GM15510 (cell line): ENCODE results near the gene MYH7B.

Experiments used
- POLR2A ChIP-seq: IDR thresholded peaks from 3 replicates; pipeline ENCODE4 v1.6.1; 2011; ENCODE audit warnings: borderline replicate concordance; ENCODE audit not compliant: insufficient read length; ENCODE audit errors: extremely low read depth

MYH7B gene

DNA sequence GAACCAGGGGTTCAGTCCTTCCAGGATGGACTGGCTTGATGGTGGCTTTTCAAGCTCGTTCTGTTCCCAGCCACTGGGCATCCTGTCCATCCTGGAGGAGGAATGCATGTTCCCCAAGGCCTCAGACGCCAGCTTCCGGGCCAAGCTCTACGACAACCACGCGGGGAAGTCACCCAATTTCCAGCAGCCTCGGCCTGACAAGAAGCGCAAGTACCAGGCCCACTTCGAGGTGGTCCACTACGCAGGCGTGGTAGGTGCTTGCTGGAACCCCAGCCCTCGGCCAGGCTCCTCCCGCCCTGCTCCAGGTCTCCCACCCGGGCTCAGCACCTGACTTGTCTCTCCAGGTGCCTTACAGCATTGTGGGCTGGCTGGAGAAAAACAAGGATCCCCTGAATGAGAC lies 34.0 kb downstream of the MYH7B start:
- TF ChIP-seq POLR2A = no peak

DNA sequence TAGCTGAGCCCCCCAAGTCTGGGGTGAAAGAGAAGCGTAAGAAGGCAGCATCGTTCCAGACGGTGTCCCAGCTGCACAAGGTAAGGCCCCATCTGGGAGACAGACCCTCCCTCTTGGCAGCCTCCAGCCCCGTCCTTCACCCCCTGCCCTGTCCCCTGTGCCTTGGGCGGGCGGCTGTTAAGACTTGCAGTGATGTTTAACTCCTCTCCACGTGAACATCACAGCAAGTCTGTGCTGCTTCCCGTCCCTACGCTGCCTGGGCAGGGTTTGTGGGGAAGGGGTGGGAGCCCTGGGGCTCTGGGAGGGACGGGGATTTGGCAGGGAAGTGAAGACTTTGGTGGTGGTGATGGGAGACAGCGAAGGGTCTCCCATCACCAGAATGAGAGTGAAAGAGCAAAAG lies 34.6 kb downstream of the MYH7B start:
- TF ChIP-seq POLR2A = no peak

DNA sequence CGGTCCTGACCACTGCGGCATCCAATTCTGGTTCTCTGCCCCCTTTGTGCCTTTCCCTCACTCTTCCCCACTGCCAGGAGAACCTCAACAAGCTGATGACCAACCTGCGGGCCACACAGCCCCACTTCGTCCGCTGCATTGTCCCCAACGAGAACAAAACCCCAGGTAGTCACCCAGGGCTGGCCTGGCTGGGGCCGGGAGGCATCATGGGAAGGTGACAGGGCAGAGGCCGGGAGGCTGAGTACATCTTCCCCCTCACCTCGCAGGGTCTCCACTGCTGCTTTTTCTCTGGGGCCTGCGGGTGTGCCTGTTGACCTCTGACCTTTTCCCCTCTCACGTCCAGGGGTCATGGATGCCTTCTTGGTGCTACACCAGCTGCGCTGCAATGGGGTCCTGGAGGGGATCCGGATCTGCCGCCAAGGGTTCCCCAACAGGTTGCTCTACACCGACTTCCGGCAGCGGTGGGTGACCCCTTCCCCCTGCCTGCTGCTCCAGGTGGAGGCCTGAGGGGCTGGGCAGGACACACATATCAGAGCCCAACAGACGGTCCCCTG lies 35.1 kb downstream of the MYH7B start:
- TF ChIP-seq POLR2A = no peak

- TF ChIP-seq POLR2A = no peak
Measured at GRCh38 chr20:34992751-34993417, 37.2 kb downstream of the MYH7B start.

DNA sequence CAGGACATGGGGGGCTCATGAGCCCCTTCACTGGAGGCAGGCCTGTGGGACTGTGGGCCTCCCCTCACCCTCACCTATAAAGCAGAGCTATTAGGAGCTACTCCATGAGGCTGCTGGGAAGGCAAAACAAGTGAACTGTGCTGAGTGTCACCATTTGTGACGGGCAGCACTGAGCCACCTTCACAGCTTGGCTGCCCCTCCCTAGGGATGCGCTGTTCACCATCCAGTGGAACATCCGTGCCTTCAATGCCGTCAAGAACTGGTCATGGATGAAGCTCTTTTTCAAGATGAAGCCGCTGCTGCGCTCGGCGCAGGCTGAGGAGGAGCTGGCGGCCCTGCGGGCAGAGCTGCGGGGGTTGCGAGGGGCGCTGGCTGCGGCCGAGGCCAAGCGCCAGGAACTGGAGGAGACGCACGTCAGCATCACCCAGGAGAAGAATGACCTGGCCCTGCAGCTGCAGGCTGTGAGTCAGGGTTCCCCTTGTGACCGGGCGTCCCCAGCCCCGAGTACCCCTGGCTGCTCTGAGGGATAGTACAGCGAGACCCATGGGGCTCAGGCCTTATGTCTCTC lies 38.4 kb downstream of the MYH7B start:
- TF ChIP-seq POLR2A = no peak

- TF ChIP-seq POLR2A = no peak
Measured at GRCh38 chr20:34994509-34995131, 39.0 kb downstream of the MYH7B start.

DNA sequence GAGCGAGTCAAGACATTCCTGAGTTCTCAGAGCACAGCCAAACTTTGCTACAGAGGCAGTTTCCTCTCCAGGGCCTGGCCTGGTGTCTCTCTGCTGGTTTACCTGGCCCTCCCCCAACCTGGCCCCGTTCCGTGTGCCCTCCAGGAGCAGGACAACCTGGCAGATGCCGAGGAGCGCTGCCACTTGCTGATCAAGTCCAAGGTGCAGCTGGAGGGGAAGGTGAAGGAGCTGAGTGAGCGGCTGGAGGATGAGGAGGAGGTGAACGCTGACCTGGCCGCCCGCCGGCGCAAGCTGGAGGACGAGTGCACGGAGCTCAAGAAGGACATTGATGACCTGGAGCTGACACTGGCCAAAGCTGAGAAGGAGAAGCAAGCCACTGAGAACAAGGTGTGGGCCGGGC lies 39.5 kb downstream of the MYH7B start:
- TF ChIP-seq POLR2A = no peak

- no peak for TF ChIP-seq POLR2A
Measured at GRCh38 chr20:34995696-34996095, 40.0 kb downstream of the MYH7B start.

GRCh38 chr20:34996243-34997028 lies 40.8 kb downstream of the MYH7B start:
- no peak for TF ChIP-seq POLR2A

DNA sequence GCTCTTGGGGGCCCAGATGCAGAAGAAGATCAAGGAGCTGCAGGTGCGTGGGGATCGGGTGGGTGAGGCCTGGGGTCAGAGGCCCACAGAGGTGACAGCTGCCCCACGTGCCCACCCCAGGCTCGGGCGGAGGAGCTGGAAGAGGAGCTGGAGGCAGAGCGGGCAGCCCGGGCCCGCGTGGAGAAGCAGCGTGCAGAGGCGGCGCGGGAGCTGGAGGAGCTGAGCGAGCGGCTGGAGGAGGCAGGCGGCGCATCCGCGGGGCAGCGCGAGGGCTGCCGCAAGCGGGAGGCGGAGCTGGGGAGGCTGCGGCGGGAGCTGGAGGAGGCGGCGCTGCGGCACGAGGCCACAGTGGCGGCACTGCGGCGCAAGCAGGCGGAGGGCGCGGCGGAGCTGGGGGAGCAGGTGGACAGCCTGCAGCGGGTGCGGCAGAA lies 41.5 kb downstream of the MYH7B start:
- TF ChIP-seq POLR2A = no peak

- TF ChIP-seq POLR2A = no peak
Measured at GRCh38 chr20:34997774-34998173, 42.1 kb downstream of the MYH7B start.

DNA sequence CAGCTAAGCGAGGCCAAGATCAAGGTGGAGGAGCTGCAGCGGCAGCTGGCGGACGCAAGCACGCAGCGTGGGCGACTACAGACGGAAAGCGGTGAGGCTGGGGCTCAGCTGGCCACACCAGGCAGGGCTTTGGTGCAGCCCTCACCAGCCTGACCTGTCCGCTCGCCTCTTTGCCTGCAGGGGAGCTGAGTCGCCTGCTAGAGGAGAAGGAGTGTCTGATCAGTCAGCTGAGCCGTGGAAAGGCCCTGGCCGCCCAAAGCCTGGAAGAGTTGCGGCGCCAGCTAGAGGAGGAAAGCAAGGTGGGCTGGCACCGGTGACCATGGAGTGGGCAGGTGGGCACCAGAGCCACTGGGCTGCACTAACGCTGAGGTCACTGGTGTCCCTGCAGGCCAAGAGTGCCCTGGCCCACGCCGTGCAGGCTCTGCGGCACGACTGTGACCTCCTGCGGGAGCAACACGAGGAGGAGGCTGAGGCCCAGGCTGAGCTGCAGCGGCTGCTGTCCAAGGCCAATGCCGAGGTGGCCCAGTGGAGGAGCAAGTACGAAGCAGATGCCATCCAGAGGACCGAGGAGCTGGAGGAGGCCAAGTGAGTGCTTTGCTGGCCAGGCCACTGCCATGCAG lies 42.8 kb downstream of the MYH7B start:
- no peak for TF ChIP-seq POLR2A

GRCh38 chr20:34999021-34999451 lies 43.4 kb downstream of the MYH7B start:
- no peak for TF ChIP-seq POLR2A

- TF ChIP-seq POLR2A = no peak
Measured at GRCh38 chr20:34999782-35000181, 44.1 kb downstream of the MYH7B start.
